ENCODE data around the gene OXSR1.
"Not testable (repeated sequence)": the region's sequence is repeated elsewhere in the genome, so short reads cannot be mapped to it uniquely, and the experiment has no call there.

Gene OXSR1

GRCh38 chr3:38127611-38128302, 37.6 kb upstream of the OXSR1 start:
- DNase-seq (ENCODE audit: low spot score) (no peak), FAIRE-seq (no peak)

GRCh38 chr3:38128303-38128655, 37.1 kb upstream of the OXSR1 start:
- no peak for DNase-seq (ENCODE audit: low spot score)

GRCh38 chr3:38129058-38129457, 36.3 kb upstream of the OXSR1 start:
- DNase-seq (ENCODE audit: low spot score) (no peak), FAIRE-seq (no peak)

More at GRCh38 chr3:38128303-38128655, 37.1 kb upstream of the OXSR1 start:
- FAIRE-seq, result no peak

GRCh38 chr3:38130631-38131065, 34.7 kb upstream of the OXSR1 start:
- FAIRE-seq, result no peak
- DNase-seq (ENCODE audit: low spot score), result no peak

- DNase-seq (ENCODE audit: low spot score), result no peak
- no peak for FAIRE-seq
Measured at GRCh38 chr3:38131621-38132369, 33.5 kb upstream of the OXSR1 start.

- DNase-seq (ENCODE audit: low spot score), result no peak
- no peak for FAIRE-seq
Measured at GRCh38 chr3:38133209-38133556, 32.2 kb upstream of the OXSR1 start.

- no peak for FAIRE-seq
- no peak for DNase-seq (ENCODE audit: low spot score)
Measured at GRCh38 chr3:38133557-38134405, 31.6 kb upstream of the OXSR1 start.

- not testable (repeated sequence) for FAIRE-seq; DNase-seq (ENCODE audit: low spot score)
Measured at GRCh38 chr3:38134517-38135143, 30.7 kb upstream of the OXSR1 start.

GRCh38 chr3:38135621-38136277, 29.6 kb upstream of the OXSR1 start:
- FAIRE-seq; DNase-seq (ENCODE audit: low spot score): not testable (repeated sequence)

GRCh38 chr3:38136393-38136776, 29.0 kb upstream of the OXSR1 start:
- FAIRE-seq (no peak), DNase-seq (ENCODE audit: low spot score) (no peak)

- DNase-seq (ENCODE audit: low spot score), result peak; percentile 99
- FAIRE-seq, result peak; percentile 68
Measured at GRCh38 chr3:38136777-38137614, 28.3 kb upstream of the OXSR1 start, which contains the start of gene ACAA1. Gene ACAA1, minus strand, starts transcription at chr3:38137127. Its CDS starts 92 bp downstream, at chr3:38137035.

- FAIRE-seq (no peak), DNase-seq (ENCODE audit: low spot score) (no peak)
Measured at GRCh38 chr3:38137615-38138348, 27.6 kb upstream of the OXSR1 start.

GRCh38 chr3:38138349-38139190, 26.8 kb upstream of the OXSR1 start, which contains the start of gene MYD88:
Gene MYD88, plus strand, starts transcription at chr3:38138661. Its CDS starts 40 bp downstream, at chr3:38138701.
- DNase-seq (ENCODE audit: low spot score) (peak; percentile 43), FAIRE-seq (no peak)

GRCh38 chr3:38139191-38139590, 26.1 kb upstream of the OXSR1 start:
- DNase-seq (ENCODE audit: low spot score), result no peak
- no peak for FAIRE-seq

GRCh38 chr3:38139652-38140051, 25.7 kb upstream of the OXSR1 start:
- FAIRE-seq (no peak), DNase-seq (ENCODE audit: low spot score) (no peak)

- DNase-seq (ENCODE audit: low spot score) (no peak), FAIRE-seq (no peak)
Measured at GRCh38 chr3:38140326-38141172, 24.8 kb upstream of the OXSR1 start.

All from urothelium cell line (cell line).